Upper lobe of right lung (tissue), 1 donor: ENCODE measurements around the gene TRAF3. TPM values are rescaled to one million over a fixed set of nuclear protein-coding genes. Genes with fewer than 3 reads are reported as not detected.

Experiments
- ATAC-seq: fragments of 200-7000 bp; cut with Tn5 transposase; one replicate; pipeline ENCODE4 v1.9.1; 2020; ENCODE audit warnings: mild to moderate bottlenecking, moderate library complexity
- DNase-seq: peaks from one replicate; pipeline ENCODE4 v3.0.0-alpha.2; 2020
- H3K27ac ChIP-seq: fragments of 200-600 bp; one replicate; pipeline ENCODE4 v1.8.0; 2022
- H3K27me3 ChIP-seq: fragments of 200-600 bp; one replicate; pipeline ENCODE4 v1.8.0; 2022; ENCODE audit warnings: mild to moderate bottlenecking
- H3K36me3 ChIP-seq: fragments of 200-600 bp; one replicate; pipeline ENCODE4 v1.8.0; 2022
- H3K4me1 ChIP-seq: fragments of 200-600 bp; one replicate; pipeline ENCODE4 v1.8.0; 2022
- H3K4me3 ChIP-seq: fragments of 200-600 bp; one replicate; pipeline ENCODE4 v1.8.0; 2022; ENCODE audit warnings: mild to moderate bottlenecking
- H3K9me3 ChIP-seq: fragments of 200-600 bp; one replicate; pipeline ENCODE4 v1.8.0; 2022
- CTCF ChIP-seq: fragments of 200-600 bp; IDR thresholded peaks from one replicate; pipeline ENCODE4 v1.8.0; 2022; ENCODE audit warnings: antibody characterized with exemption
- intact Hi-C: fragments of 100-400 bp; cut with DNase I; formaldehyde crosslinking; loops from one replicate; pipeline ENCODE4 v1.11.0; 2022
- total RNA-seq: library from RNA; stranded (reverse); fragmentation: NEBNext Ultra II Directional; extraction: Animal tissue kit (Norgen Biotek cat#: 25700); gene quantifications from one replicate; pipeline ENCODE4 v1.2.1, GENCODE V29; 2021
- donor health status: DM: no; HTN: yes; CAD: no; lungs with severe emphysema.

Gene TRAF3
- total RNA-seq, 1 donor from 2014 or later = 22.3 TPM

- no peak overlapping the region for H3K27ac ChIP-seq
- no peak for TF ChIP-seq CTCF
- no peaks in the 10 kb centered on the region for H3K4me1 ChIP-seq
- intact Hi-C loops = no loop called here
- ATAC-seq = no peak
- DNase-seq = no peak
- H3K36me3 ChIP-seq = no peaks in the 10 kb centered on the region
- H3K27me3 ChIP-seq = no peaks in the 10 kb centered on the region
- no peak overlapping the region for H3K4me3 ChIP-seq
- no peaks in the 10 kb centered on the region for H3K9me3 ChIP-seq
Observed at GRCh38 chr14:102916347-102917055, 139.3 kb downstream of the TRAF3 start.

- H3K9me3 ChIP-seq = no peaks in the 10 kb centered on the region
- ATAC-seq (no peak), DNase-seq (no peak)
- H3K27ac ChIP-seq = no peak overlapping the region
- H3K27me3 ChIP-seq = peaks cover 1% of the 10 kb centered on the region
- H3K4me1 ChIP-seq = no peaks in the 10 kb centered on the region
- H3K4me3 ChIP-seq = no peak overlapping the region
- no peaks in the 10 kb centered on the region for H3K36me3 ChIP-seq
- intact Hi-C loops = no loop called here
- TF ChIP-seq CTCF = no peak
Observed at GRCh38 chr14:102917056-102917385, 139.8 kb downstream of the TRAF3 start.

- TF ChIP-seq CTCF = peak; percentile 59
- intact Hi-C loops = no loop called here
- H3K36me3 ChIP-seq = no peaks in the 10 kb centered on the region
- no peak overlapping the region for H3K4me3 ChIP-seq
- peaks cover 1% of the 10 kb centered on the region for H3K4me1 ChIP-seq
- peaks cover 7% of the 10 kb centered on the region for H3K27me3 ChIP-seq
- DNase-seq (peak; percentile 80), ATAC-seq (peak; percentile 54)
- H3K9me3 ChIP-seq = no peaks in the 10 kb centered on the region
- no peak overlapping the region for H3K27ac ChIP-seq
Observed at GRCh38 chr14:102917469-102918211, 140.4 kb downstream of the TRAF3 start.

- Histone ChIP-seq H3K4me1 (peaks cover 9% of the 10 kb centered on the region), H3K36me3 (no peaks in the 10 kb centered on the region), H3K4me3 (no peak overlapping the region), H3K9me3 (no peaks in the 10 kb centered on the region), H3K27ac (no peak overlapping the region), H3K27me3 (peaks cover 15% of the 10 kb centered on the region)
- intact Hi-C loops = no loop called here
- DNase-seq = no peak
- ATAC-seq = no peak
- no peak for TF ChIP-seq CTCF
Observed at GRCh38 chr14:102918438-102918837, 141.2 kb downstream of the TRAF3 start.

GRCh38 chr14:102920273-102920997 lies 143.2 kb downstream of the TRAF3 start:
- Histone ChIP-seq H3K4me1 (peaks cover 11% of the 10 kb centered on the region), H3K27me3 (peaks cover 31% of the 10 kb centered on the region), H3K36me3 (no peaks in the 10 kb centered on the region), H3K9me3 (no peaks in the 10 kb centered on the region), H3K27ac (no peak overlapping the region), H3K4me3 (no peak overlapping the region)
- ATAC-seq = no peak
- intact Hi-C loops = no loop called here
- DNase-seq = no peak
- no peak for TF ChIP-seq CTCF
